Activated CD4-positive, CD25-positive, alpha-beta regulatory T cell treated with anti-CD3 and anti-CD28 coated beads, Interleukin-2, amount 50 U/mL, for 72 hours (primary cell): ENCODE measurements around the gene AIF1L.

Experiments used
- DNase-seq: peaks from one replicate; pipeline ENCODE4 v3.0.0; 2021

Gene AIF1L

DNA sequence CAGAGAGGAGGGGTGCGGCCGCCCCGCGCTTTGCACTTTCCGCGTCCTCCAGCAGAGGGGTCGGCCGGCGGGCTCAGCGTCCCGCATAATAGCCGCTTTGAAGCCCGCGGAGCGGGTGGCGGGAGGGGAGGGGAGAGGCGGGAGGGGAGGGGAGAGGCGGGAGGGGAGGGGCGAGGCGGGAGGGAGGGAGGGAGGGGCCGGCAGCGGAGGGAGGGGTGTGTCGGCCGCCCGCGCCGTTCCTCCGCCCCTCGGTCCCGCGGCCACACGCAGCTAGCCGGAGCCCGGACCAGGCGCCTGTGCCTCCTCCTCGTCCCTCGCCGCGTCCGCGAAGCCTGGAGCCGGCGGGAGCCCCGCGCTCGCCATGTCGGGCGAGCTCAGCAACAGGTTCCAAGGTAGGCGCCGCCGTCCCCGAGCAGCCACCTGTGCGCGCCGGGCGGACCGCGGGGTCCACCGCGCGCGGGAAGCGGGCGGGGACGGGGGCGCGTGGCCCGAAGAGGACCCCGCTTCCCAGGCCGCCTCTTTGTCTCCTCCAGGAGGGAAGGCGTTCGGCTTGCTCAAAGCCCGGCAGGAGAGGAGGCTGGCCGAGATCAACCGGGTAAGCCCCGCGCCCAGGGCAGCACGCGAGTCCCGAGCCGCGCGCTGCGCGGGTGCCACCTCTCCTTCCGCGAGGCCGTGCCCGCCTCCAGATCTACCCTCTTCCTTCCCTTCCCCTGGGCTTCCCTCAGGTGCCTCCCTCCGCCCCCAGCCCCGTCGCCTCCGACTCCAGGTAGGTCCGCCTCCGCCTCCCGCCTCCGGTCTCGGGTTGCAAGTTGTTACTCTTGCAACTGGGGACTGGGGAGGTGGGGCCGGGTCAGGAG, at the start of gene AIF1L:
TSS of gene AIF1L (plus strand) at position 263 of the 857 bp plus-strand sequence. CDS start at position 362, 99 bp downstream.
- DNase-seq = no peak

DNA sequence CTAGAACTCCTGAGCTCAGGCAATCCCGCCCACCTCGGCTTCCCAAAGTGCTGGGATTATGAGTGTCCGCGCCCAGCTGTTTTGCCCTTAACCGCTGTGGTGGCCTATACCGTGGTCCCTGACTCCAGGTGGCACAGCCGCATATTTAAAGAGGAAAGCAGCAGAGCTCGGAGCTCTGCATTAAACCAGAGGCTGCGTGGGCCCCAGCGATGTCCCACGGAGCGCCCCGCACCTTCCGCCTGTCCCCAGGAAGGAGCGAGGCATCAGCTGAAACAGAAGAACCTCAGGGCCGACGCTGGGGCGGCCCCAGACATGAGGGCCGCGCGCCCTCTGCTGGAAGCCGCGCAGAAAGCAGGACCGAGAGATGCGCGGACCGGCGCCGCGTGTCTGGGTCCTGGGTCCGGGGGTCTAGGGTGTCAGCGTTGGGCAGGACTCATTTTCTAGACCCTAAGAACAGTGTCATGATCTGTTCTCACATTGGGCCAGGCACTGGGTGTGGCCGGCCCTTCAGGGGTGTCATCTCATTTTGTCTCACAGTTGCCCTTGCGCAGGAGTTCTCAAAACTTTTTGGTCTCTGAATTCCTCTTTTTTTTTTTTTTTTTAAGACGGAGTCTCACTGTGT, 49.6 kb upstream of the AIF1L start:
- DNase-seq = peak; percentile 80

- DNase-seq = no peak
These were observed 48.0 kb upstream of the AIF1L start for GRCh38 chr9:131048332-131048731.

DNA sequence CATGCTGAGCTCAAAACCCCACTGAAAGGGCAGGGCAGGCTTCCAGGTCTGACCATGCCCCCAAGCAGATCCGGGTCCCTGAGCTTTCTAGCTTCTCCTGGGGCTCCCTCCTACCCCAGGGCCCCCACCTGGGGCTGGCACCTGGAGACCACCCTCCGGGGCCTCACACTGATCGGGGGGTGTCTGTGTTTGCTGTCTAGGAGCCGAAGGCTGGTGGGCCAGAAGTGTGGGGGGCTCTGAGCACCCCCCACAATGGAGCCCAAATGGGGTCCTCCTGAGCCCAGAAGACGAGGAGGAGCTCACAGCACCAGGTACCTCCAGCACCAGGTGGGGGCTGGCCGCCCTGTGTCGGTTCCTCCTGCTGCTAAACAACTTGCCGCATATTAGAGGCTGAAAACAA, 47.5 kb upstream of the AIF1L start:
- DNase-seq = no peak

DNA sequence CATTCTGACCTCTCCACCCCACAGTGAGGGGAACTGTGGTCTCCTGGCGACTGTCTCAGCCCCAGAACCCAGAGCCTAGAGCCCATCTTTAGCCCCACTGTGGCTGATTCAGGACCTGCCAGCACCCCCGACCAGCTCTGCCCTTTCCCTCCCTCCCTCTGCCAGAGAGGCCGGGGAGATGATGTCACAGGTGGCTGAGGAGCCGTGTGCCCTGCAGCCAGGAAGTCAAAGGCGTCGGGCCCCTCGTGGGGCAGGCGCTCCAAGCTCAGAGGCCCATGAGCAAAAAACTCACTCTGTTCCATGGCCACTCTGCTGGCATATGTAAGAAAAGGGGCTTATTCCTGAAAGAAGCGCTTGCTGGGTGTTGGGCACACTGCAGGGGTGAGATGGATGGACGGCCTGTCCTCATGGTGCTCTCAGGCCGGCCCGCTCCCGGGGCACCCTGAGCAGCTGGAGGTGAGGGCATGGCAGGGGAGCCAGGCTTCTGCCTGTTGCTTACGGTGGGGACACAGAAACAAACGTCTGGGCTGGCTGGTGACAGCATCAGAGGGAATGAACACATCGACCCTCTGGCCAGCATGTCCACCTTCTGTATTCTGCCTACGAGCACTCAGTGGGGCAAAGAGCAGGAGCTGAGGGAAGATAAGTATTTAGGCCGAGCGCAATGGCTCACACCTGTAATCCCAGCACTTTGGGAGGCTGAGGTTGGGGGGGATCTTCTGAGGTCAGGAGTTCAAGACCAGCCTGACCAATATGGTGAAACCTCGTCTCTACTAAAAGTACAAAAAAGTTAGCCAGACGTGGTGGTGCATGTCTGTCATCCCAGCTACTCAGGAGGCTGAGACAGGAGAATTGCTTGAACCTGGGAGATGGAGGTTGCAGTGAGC, 46.3 kb upstream of the AIF1L start:
- no peak for DNase-seq

GRCh38 chr9:131050831-131051230, 45.5 kb upstream of the AIF1L start:
- no peak for DNase-seq

DNA sequence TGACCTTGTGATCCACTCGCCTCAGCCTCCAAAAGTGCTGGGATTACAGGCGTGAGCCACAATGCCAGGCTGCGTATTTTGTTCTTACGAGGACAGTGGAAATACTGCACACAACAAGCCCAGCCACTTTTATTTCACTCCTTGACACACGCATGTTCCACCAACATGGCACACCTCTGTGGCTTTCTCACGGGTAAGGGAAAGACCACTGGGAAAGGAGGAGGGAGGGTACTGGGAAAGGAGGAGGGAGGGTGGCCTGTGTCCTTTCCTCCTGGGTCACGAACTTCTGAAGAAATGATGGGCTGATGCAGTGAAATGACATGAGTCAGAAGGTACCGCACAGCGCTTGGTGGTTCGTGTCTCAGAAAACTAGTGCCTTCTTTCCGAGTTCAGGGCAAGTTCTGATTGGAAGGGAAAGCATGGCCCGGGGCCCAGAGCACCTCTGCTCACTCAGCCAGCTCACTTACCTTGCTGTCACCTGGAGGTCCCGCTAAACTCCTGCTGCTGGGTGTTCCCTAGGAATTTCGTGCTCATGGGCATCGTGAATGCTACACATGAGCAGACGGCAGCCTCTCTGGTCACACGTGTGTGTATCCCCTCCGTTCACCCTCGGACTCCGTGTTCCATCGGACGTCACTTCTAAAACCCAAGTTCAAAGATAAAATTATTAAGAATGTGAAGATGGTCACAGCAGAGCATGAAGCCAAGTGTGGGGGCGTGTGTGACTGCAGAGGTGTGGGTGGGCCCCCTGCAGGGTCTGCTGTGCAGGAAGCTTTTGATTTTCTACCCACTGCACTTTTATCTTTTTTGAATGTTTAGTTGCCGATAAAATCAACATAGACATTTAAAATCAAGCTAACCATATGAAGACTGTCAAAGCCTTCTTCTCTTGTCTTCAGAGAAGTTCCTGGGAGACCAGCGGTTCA, 44.5 kb upstream of the AIF1L start:
- DNase-seq = no peak

GRCh38 chr9:131053896-131054295, 42.4 kb upstream of the AIF1L start:
- no peak for DNase-seq

DNA sequence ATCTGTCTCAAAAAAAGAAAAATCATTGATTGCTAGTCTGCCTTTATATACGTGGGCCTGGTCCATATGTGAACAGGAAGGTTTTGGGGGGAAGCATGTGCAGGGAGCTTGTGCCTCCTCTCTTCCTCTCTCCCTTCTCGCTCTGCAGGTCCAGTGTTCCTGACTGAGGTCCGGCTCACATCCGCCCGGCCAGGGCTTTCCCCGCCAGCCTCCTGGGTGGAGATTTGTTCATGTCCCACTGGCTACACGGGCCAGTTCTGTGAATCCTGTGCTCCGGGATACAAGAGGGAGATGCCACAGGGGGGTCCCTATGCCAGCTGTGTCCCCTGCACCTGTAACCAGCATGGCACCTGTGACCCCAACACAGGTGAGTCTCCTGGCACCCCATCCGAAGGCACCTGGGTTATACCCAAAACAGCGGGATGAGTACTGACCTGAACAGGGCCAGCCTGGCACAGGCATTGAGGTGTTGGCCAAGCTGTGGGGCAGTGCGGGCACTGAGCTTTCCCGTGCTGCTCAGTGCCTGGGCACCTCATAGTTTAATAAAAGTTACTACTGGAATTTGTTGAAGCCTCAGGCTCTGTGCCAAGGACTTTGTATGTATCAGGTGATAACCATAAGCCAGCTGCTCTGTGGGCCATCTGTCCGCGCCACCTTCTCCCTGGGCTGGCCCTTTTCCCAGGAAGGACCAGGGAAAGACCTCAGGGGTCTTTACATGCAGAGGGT, 39.4 kb upstream of the AIF1L start:
- DNase-seq = no peak

DNA sequence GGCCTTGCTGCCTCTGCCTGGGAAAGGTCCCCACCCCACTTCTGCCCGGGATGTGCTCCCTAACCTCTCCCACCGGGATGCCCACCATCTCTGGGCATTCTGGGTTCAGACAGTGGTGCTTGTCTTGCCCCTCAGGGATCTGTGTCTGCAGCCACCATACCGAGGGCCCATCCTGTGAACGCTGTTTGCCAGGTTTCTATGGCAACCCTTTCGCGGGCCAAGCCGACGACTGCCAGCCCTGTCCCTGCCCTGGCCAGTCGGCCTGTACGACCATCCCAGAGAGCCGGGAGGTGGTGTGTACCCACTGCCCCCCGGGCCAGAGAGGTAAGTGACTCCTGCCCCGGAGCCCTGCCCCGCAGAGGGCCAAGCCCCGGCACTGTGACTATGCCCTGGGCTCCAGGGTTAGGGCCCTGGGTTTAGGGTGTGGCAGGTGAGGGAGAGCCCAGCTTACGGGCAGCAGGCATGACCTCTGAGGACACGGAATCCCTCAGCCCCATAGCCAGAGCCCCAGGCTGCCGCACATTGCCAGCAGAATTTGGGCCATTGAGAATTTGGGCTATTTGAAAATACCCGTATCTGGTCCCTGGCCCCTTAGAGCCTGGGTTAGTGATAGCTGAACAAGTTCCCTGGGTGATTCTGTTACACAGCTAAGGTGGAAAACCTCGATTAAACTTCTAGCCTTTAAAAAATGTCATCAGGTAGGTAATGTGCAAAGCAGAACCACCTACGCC, 35.3 kb upstream of the AIF1L start:
- no peak for DNase-seq

DNA sequence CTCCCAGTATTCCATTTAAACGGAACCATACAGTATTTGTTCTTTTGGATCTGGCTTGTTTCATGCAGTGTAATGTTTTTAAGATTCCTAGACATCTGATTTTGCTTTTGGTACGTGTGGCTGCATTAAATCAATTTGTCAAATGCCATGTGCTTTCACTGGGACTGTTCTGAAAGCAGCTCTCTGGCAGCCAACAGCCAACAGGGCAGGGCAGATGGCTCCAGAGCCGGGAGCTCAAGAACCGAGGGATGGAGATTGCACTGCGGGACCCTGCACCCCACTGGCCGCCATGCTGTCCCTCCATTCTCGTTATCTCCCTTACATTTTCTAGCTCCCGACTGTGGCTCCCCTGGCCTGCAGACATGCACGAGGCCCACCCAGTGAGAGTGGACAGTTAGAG, 33.4 kb upstream of the AIF1L start:
- DNase-seq = no peak

GRCh38 chr9:131065599-131065998, 30.7 kb upstream of the AIF1L start:
- DNase-seq = no peak

- no peak for DNase-seq
These were observed 28.7 kb upstream of the AIF1L start for GRCh38 chr9:131067625-131068024.

DNA sequence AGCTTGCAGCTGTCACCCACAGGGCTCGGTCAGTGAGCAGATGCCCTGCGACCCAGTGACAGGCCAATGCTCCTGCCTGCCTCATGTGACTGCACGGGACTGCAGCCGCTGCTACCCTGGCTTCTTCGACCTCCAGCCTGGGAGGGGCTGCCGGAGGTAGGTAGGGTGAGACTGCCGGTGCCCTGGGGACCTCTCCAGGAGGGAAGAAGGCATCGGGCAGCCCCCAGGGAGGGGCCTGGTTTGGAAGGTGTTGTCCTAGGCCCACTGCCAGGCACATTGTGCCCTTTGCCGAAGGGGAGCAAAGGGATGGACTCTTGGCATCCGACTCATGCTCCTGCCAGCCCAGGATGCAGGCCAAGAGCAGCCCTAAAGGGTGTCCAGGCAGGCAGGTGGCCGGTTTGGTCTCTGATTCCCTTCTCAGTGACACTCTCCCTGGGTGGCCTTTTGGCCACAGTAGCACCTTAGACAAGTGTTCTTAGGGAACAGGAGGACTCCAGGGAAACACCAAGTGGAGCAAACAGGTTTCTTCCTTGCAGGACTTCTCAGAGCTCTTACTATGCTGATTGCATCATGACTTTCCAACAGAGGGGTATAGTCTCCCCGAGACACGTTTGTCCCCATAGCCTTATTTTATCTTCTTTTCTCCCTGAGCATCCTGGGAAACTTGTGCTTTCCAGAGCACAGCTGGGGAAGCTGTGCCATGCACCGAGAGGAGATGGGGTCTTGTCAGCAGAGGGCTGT, 28.1 kb upstream of the AIF1L start:
- no peak for DNase-seq

- DNase-seq = no peak
These were observed 26.6 kb upstream of the AIF1L start for GRCh38 chr9:131069699-131070098.

DNA sequence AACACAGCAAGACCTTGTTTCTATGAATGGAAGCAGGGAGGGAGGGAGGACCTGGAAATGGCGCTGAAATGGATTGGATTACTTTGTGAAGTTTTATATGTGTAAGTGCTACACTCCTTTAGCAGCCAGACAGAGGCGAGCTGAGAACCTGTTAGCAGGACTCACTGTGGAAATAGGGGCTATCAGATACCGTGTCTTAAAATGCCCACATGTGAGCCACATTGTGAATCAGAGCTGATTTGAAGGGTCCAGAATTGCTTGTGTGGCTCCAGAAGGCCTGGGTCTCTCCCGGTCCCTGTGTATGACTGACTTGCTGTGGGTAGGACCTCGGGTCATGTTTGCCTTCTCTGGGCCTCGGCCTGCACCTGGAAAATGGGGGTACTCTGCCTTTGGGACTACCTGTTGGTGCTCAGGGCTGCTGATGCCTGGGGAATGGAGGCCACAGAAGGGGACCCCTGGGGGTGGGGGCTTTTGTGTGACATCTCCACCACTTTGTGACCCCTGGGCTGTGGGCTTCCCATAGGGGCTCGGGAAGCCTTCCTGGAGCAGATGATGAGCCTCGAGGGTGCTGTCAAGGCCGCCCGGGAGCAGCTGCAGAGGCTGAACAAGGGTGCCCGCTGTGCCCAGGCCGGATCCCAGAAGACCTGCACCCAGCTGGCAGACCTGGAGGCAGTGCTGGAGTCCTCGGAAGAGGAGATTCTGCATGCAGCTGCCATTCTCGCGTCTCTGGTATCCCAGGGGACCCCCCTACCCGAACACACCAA, 24.0 kb upstream of the AIF1L start:
- DNase-seq = no peak

DNA sequence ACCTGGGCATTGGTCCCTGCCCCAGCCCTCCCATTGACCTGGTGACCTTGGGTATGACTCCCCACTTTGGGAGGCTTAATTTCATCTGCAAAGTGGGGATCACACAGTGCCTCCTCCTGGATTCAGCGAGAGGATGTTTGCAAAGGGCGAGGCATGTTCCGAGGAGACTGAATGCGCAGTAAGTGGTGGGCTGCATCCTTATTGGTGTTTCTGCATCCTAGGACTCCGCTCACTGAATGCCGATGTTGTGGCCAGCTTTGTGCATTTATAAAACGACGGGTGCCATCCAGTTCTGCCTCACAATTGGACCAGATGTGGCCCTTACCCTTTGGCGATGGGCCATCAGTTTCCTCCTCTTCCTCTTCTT, 23.5 kb upstream of the AIF1L start:
- no peak for DNase-seq

GRCh38 chr9:131076347-131077195, 19.8 kb upstream of the AIF1L start:
- DNase-seq = no peak
